ENCODE results near the gene CRIP1. TPM values are rescaled to one million over a fixed set of nuclear protein-coding genes. Genes with fewer than 3 reads are reported as not detected.

Gene CRIP1
- total and polyA plus RNA-seq, 4 donors, result 72.8 to 465 (median 301) TPM

DNA sequence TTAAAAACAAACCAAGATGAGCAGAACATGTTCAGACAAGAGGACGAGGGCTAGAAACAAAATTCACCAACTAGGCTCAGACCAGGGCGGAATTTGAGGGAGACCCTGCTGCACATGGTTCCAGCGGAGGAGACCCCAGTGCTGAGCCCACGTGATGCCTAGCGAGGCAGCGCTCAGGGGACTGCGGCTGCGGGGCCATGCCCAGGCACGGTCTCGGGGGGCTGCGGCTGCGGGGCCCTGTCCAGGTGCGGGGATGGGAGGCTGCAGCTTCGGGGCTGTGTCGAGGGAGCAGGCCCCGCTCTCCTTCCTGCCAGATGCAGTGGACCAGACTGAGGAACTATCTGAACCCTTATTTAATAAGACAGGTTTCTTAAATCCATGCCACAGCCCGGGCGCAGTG is 24.8 kb upstream of the CRIP1 start:
- Histone ChIP-seq H3K36me3 (ENCODE audit: control insufficient read depth in 4 of 4, insufficient read depth in 4 of 4, low read length in 4 of 4) (peaks cover 2 to 67% (median 14%) of the 10 kb centered on the region in 4 donors), H3K4me1 (ENCODE audit: control insufficient read depth in 5 of 5, insufficient read depth in 5 of 5, low read length in 5 of 5) (peaks cover 0 to 10% (median 4%) of the 10 kb centered on the region in 5 donors), H3K4me3 (no peak overlapping the region), H3K9me3 (ENCODE audit: control insufficient read depth in 4 of 4, insufficient read depth in 3 of 4, low read length in 3 of 4) (no peaks in the 10 kb centered on the region), H3K9ac (ENCODE audit: insufficient read depth in 1 of 2, low read length in 2 of 2) (no peak overlapping the region), H3K27ac (ENCODE audit: low read depth in 1 of 2, low read length in 1 of 2) (no peak overlapping the region), H3K27me3 (ENCODE audit: control insufficient read depth in 3 of 3, insufficient read depth in 3 of 3, low read length in 2 of 3) (no peaks in the 10 kb centered on the region)
- no peak for DNase-seq
- 97 to 98% methylated on average over 18 of the region's 18 CpGs for WGBS, 2 donors
- ATAC-seq (ENCODE audit: insufficient read depth, low FRiP score), result no peak
- TF ChIP-seq, protein P1, sequence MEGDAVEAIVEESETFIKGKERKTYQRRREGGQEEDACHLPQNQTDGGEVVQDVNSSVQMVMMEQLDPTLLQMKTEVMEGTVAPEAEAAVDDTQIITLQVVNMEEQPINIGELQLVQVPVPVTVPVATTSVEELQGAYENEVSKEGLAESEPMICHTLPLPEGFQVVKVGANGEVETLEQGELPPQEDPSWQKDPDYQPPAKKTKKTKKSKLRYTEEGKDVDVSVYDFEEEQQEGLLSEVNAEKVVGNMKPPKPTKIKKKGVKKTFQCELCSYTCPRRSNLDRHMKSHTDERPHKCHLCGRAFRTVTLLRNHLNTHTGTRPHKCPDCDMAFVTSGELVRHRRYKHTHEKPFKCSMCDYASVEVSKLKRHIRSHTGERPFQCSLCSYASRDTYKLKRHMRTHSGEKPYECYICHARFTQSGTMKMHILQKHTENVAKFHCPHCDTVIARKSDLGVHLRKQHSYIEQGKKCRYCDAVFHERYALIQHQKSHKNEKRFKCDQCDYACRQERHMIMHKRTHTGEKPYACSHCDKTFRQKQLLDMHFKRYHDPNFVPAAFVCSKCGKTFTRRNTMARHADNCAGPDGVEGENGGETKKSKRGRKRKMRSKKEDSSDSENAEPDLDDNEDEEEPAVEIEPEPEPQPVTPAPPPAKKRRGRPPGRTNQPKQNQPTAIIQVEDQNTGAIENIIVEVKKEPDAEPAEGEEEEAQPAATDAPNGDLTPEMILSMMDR (IDR thresholded peaks at IDR 0.05; ENCODE audit: control extremely low read depth, extremely low read depth), result no peak

DNA sequence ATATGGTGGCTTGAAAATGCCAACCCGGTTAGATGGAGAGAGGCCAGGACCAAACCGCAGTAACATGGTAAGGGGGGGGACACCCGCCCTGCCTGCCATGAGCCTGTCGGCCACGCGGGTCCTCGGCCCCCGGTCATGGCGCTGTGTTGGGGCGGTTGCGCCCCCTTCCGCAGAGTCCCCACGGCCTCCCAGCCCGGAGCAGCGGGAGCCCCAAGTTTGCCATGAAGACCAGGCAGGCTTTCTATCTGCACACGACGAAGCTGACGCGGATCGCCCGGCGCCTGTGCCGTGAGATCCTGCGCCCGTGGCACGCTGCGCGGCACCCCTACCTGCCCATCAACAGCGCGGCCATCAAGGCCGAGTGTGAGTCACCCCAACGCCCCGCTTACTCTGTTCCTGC is 22.2 kb upstream of the CRIP1 start:
- peaks cover 2 to 73% (median 19%) of the 10 kb centered on the region in 4 donors for H3K36me3 ChIP-seq (ENCODE audit: control insufficient read depth in 4 of 4, insufficient read depth in 4 of 4, low read length in 4 of 4)

DNA sequence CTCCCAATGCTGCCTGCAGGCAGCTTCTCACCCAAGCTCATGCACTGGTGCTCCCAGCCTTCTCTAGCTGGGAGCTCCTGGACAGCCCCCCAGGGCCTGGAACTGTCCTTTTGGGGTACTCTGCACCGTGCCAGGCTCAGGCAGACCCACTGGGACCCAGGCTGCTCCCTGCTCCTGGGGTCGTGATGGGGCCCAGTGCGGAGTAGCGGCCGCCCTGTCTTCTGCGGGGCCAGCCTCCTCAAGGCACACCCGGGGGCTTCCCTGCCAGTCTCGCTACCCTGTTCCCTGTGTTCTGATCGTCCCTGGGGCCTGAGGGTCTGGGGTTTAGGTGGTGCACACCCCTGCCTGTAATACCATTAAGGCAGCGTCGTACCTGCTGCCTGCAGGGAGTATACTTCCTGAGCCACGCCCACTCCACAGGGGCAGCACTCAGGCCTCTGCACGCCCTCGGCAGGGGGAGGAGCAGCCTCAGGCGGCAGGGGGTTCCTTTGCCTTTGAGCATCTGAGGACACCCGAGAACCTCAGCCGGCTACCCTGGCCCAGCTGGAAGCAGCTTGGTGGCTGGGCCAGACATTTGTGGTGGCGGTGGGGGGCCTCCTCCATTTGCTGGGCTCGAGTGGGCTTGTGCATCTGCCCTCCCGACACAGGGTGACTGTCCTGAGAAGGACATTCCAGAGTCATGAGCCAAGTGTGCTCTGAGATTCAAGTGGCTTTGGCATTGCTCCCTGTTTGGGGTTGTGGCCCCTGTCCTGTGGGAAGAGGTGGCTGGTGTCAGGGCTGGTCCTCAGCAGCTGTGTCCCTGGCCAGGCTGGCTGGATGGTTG is 21.3 kb upstream of the CRIP1 start:
- WGBS, 2 donors, result 76 to 86% methylated on average over 19 to 20 of the region's 20 CpGs

More for the DNA sequence above, 22.2 kb upstream of the CRIP1 start:
- Histone ChIP-seq H3K4me1 (ENCODE audit: control insufficient read depth in 5 of 5, insufficient read depth in 5 of 5, low read length in 5 of 5) (peaks cover 0 to 28% (median 8%) of the 10 kb centered on the region in 5 donors), H3K27ac (ENCODE audit: low read depth in 1 of 2, low read length in 1 of 2) (no peak overlapping the region), H3K4me3 (no peak overlapping the region), H3K9me3 (ENCODE audit: control insufficient read depth in 4 of 4, insufficient read depth in 3 of 4, low read length in 3 of 4) (no peaks in the 10 kb centered on the region), H3K27me3 (ENCODE audit: control insufficient read depth in 3 of 3, insufficient read depth in 3 of 3, low read length in 2 of 3) (no peaks in the 10 kb centered on the region), H3K9ac (ENCODE audit: insufficient read depth in 1 of 2, low read length in 2 of 2) (no peak overlapping the region)
- 94 to 96% methylated on average over 33 of the region's 33 CpGs for WGBS, 2 donors
- TF ChIP-seq, protein P1 (IDR thresholded peaks at IDR 0.05; ENCODE audit: control extremely low read depth, extremely low read depth), result no peak
- no peak for ATAC-seq (ENCODE audit: insufficient read depth, low FRiP score)
- DNase-seq, result no peak

More for the DNA sequence above, 21.3 kb upstream of the CRIP1 start:
- peaks cover 0 to 36% (median 13%) of the 10 kb centered on the region in 5 donors for H3K4me1 ChIP-seq (ENCODE audit: control insufficient read depth in 5 of 5, insufficient read depth in 5 of 5, low read length in 5 of 5)
- peaks cover 2 to 74% (median 17%) of the 10 kb centered on the region in 4 donors for H3K36me3 ChIP-seq (ENCODE audit: control insufficient read depth in 4 of 4, insufficient read depth in 4 of 4, low read length in 4 of 4)
- TF ChIP-seq, protein P1 (IDR thresholded peaks at IDR 0.05; ENCODE audit: control extremely low read depth, extremely low read depth), result no peak
- ATAC-seq (ENCODE audit: insufficient read depth, low FRiP score), result peak; percentile 35
- peak in 2 of 3 donors; percentile 34 to 52 for DNase-seq
- no peak overlapping the region for H3K9ac ChIP-seq (ENCODE audit: insufficient read depth in 1 of 2, low read length in 2 of 2)
- no peaks in the 10 kb centered on the region for H3K27me3 ChIP-seq (ENCODE audit: control insufficient read depth in 3 of 3, insufficient read depth in 3 of 3, low read length in 2 of 3)
- H3K4me3 ChIP-seq, result no peak overlapping the region
- no peaks in the 10 kb centered on the region for H3K9me3 ChIP-seq (ENCODE audit: control insufficient read depth in 4 of 4, insufficient read depth in 3 of 4, low read length in 3 of 4)
- peak overlapping the region; percentile 13 to 91 for H3K27ac ChIP-seq (ENCODE audit: low read depth in 1 of 2, low read length in 1 of 2)

Data from lung (tissue), 12 donors.